ENCODE data around the gene ELOVL5.
"Not testable (repeated sequence)": the region's sequence is repeated elsewhere in the genome, so short reads cannot be mapped to it uniquely, and the experiment has no call there.

Gene ELOVL5

GRCh38 chr6:53360093-53360912 is 11.6 kb upstream of the ELOVL5 start:
- intact Hi-C loops (cut with DNase I) = loop anchor here (5.0 kb wide), 2 partner anchors 122 to 292 kb away; no protein-coding TSS in a partner anchor
- no peak for DNase-seq

GRCh38 chr6:53359843-53360092 is 11.0 kb upstream of the ELOVL5 start:
- DNase-seq = no peak
- intact Hi-C loops (cut with DNase I) = loop anchor here (5.0 to 10.0 kb wide), 3 partner anchors 123 to 293 kb away; no protein-coding TSS in a partner anchor

GRCh38 chr6:53359095-53359842 is 10.5 kb upstream of the ELOVL5 start:
- intact Hi-C loops (cut with DNase I) = loop anchor here (10.0 kb wide), 1 partner anchor 184 kb away; no protein-coding TSS in a partner anchor
- DNase-seq = peak; percentile 93 to 99 (median 98)

- peak in 3 of 42 donors; percentile 21 to 42 (median 41) for DNase-seq
Measured at GRCh38 chr6:53358440-53359094, 9.8 kb upstream of the ELOVL5 start.

GRCh38 chr6:53357576-53358360 is 9.0 kb upstream of the ELOVL5 start:
- intact Hi-C loops (cut with DNase I) = loop anchor here (10.0 kb wide), 1 partner anchor 183 kb away; no protein-coding TSS in a partner anchor
- DNase-seq = no peak

More at GRCh38 chr6:53358440-53359094, 9.8 kb upstream of the ELOVL5 start:
- intact Hi-C loops (cut with DNase I) = loop anchor here (10.0 kb wide), 1 partner anchor 184 kb away; no protein-coding TSS in a partner anchor

- intact Hi-C loops (cut with DNase I) = loop anchor here (10.0 kb wide), 1 partner anchor 179 kb away; no protein-coding TSS in a partner anchor
- DNase-seq = no peak
Measured at GRCh38 chr6:53353624-53354023, 4.9 kb upstream of the ELOVL5 start.

- intact Hi-C loops (cut with DNase I) = loop anchor here (10.0 kb wide), 1 partner anchor 178 kb away; no protein-coding TSS in a partner anchor
- DNase-seq = no peak
Measured at GRCh38 chr6:53352360-53352759, 3.6 kb upstream of the ELOVL5 start.

GRCh38 chr6:53349209-53349693 is 501 bp upstream of the ELOVL5 start:
- no peak for DNase-seq
- intact Hi-C loops (cut with DNase I) = loop anchor here (5.0 kb wide), 1 partner anchor 57 kb away; no protein-coding TSS in a partner anchor

GRCh38 chr6:53347921-53348370 is 804 bp downstream of the ELOVL5 start:
- DNase-seq = peak; percentile 50 to 93 (median 81)
- intact Hi-C loops (cut with DNase I) = loop anchor here (5.0 kb wide), 1 partner anchor 56 kb away; no protein-coding TSS in a partner anchor

- intact Hi-C loops (cut with DNase I) = loop anchor here (5.0 kb wide), 1 partner anchor 55 kb away; no protein-coding TSS in a partner anchor
- peak in 16 of 42 donors; percentile 15 to 58 (median 30) for DNase-seq
Measured at GRCh38 chr6:53347250-53347920, 1.4 kb downstream of the ELOVL5 start.

GRCh38 chr6:53346049-53346448 is 2.7 kb downstream of the ELOVL5 start:
- intact Hi-C loops (cut with DNase I) = loop anchor here (5.0 kb wide), 1 partner anchor 54 kb away; no protein-coding TSS in a partner anchor
- not testable (repeated sequence) for DNase-seq

- intact Hi-C loops (cut with DNase I) = loop anchor here (5.0 kb wide), 1 partner anchor 53 kb away; no protein-coding TSS in a partner anchor
- DNase-seq = no peak
Measured at GRCh38 chr6:53344969-53345368, 3.8 kb downstream of the ELOVL5 start.

- intact Hi-C loops (cut with DNase I) = no loop called here
- DNase-seq = no peak
Measured at GRCh38 chr6:53343092-53343491, 5.7 kb downstream of the ELOVL5 start.

GRCh38 chr6:53342217-53342616 is 6.5 kb downstream of the ELOVL5 start:
- intact Hi-C loops (cut with DNase I) = no loop called here
- no peak for DNase-seq

GRCh38 chr6:53340536-53340935 is 8.2 kb downstream of the ELOVL5 start:
- intact Hi-C loops (cut with DNase I) = no loop called here

GRCh38 chr6:53339424-53339823 is 9.3 kb downstream of the ELOVL5 start:
- intact Hi-C loops (cut with DNase I) = no loop called here
- DNase-seq = no peak

More at GRCh38 chr6:53340536-53340935, 8.2 kb downstream of the ELOVL5 start:
- DNase-seq = no peak

GRCh38 chr6:53338304-53338703 is 10.4 kb downstream of the ELOVL5 start:
- intact Hi-C loops (cut with DNase I) = no loop called here
- DNase-seq = no peak

Data from head of caudate nucleus (tissue), 42 donors.